HFF-Myc (cell line): Measurements from ENCODE around the gene NPPA.

Experiments used
- DNase-seq: peaks from one replicate; pipeline ENCODE4 v3.0.0-alpha.2; 2011; ENCODE audit warnings: low read depth; ENCODE audit errors: extremely low read depth
- H3K4me3 ChIP-seq: replicated peaks from 2 replicates; pipeline ENCODE4 v1.5.1; 2011; ENCODE audit warnings: low read depth, mild to moderate bottlenecking, control low read depth, low read length
- TF ChIP-seq, protein P1 (sequence below): IDR thresholded peaks from 2 replicates; pipeline ENCODE4 v1.5.1; 2012; ENCODE audit warnings: mild to moderate bottlenecking, low read depth, low read length, control low read depth; ENCODE audit errors: missing control alignments

The NPPA gene

DNA sequence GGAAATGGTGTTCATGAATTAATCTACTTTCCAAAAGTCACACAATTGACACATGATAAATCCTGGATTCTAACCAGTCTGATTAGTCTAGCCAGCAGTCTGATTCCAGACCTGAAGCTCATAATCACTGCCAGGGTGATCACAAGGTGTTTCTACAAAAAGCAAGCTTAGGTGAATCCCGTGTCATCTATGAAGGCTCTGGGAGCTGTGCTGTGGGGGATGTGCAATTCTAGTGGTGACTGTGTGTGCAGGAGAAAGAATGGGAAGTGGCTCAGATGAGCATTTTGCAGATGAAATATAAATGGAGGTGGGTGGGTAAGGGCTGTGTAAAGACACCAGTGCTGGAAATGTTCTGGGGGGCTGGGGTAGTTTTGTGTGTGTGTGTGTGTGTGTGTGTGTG, 13.0 kb upstream of the NPPA start:
- no peak for DNase-seq
- TF ChIP-seq, protein P1, sequence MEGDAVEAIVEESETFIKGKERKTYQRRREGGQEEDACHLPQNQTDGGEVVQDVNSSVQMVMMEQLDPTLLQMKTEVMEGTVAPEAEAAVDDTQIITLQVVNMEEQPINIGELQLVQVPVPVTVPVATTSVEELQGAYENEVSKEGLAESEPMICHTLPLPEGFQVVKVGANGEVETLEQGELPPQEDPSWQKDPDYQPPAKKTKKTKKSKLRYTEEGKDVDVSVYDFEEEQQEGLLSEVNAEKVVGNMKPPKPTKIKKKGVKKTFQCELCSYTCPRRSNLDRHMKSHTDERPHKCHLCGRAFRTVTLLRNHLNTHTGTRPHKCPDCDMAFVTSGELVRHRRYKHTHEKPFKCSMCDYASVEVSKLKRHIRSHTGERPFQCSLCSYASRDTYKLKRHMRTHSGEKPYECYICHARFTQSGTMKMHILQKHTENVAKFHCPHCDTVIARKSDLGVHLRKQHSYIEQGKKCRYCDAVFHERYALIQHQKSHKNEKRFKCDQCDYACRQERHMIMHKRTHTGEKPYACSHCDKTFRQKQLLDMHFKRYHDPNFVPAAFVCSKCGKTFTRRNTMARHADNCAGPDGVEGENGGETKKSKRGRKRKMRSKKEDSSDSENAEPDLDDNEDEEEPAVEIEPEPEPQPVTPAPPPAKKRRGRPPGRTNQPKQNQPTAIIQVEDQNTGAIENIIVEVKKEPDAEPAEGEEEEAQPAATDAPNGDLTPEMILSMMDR, result no peak
- no peak overlapping the region for H3K4me3 ChIP-seq

DNA sequence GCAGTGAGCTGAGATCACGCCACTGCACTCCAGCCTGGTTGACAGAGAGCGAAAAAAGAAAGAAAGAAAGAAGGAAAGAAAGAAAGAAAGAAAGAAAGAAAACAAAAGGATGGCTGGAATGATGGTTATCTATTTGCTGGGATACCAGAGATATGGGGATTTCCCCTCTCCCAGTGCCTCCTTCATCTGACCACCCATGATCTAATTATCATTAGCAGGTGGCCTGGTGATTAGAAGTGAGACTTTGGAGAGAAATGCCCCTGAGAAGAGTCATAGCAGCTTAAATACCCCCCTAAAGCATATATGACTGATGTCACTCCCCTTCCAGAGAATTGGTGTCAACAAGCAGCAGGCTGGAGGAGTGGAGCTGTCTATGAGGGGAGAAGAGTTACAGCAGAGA, 12.5 kb upstream of the NPPA start:
- no peak for DNase-seq
- H3K4me3 ChIP-seq, result no peak overlapping the region
- TF ChIP-seq, protein P1, result no peak

DNA sequence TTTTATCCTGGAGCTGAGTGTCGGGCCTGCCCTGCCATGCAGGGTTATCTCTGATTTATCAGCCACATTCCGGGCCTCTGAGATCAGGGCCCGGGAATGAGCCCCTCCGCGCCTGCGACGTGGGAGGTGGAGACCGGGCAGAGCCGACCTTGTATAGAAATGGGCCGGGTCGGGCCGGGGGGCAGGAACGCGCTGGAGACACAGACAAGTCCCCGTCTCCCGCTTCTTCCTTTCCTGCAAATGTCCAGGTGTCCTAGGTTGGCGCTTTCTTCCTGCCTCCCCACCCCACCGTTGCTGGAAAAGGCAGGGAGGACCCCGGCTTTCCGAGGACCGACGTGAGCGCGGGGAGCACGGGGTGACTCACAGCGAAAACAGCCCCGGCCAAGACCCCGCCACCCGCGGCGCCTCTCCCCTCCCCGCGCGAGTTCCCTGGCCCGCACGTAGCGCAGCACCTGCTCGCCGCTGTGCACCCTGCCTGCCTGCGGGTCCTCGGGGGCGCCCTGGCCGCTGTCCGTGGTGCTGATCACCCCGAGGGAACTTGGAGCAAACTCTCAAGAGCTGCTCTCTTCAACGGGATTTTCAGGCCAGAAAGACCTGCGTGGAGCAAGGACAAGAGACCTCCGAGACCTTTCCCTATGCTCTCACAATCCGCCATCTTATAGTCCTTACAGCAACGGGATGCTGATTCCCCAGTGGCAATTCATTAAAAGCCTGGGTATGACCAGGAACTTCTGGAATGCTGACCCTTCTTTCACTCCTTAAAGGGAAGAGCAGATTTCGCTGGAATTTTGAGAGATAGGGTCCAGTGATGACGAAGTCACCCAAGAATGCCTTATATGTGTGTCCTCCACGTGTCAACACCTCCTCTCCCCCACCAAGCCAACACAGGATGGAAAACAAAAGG, 11.6 kb upstream of the NPPA start:
- no peak overlapping the region for H3K4me3 ChIP-seq
- no peak for DNase-seq

DNA sequence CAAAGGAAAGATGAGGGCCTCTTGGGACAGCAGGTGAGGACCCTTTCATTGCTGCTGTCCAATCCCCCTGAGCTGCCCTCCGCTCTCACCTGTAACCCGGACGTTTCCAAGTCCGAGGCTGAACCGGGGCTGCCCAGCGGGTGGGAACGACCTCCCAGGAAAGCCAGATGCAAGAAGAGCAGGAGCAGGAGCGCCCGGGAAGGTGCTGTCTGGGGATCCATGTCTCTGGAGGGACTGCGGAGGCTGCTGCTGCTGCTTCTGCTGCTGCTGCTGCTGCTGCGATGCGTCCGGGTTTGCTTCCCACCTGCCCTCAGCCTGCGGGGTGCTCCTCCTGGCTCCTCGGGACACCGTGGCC, 11.0 kb upstream of the NPPA start, which contains the start of gene NPPB:
TSS of gene NPPB (minus strand) at position 333 of the 355 bp plus-strand sequence. CDS start at position 221, 112 bp downstream.
- H3K4me3 ChIP-seq, result no peak within 1 kb of the TSS
- DNase-seq, result no peak
- TF ChIP-seq, protein P1, result no peak

More for the DNA sequence above, 11.6 kb upstream of the NPPA start:
- TF ChIP-seq, protein P1, result no peak

DNA sequence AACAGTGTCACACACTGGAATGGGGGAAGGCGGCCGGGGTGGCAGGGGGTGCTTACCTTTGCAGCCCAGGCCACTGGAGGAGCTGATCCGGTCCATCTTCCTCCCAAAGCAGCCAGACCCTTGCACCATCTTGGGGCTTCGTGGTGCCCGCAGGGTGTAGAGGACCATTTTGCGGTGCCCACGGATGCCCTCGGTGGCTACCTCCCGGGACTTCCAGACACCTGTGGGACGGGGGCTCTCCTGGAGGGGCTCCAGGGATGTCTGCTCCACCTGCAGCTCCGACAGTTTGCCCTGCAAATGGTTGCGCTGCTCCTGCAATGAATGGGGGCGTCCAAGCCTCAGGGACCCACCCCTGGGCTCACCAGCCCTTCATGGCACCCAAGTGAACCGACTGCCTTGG, 10.6 kb upstream of the NPPA start:
- no peak overlapping the region for H3K4me3 ChIP-seq
- DNase-seq, result no peak
- TF ChIP-seq, protein P1, result no peak

DNA sequence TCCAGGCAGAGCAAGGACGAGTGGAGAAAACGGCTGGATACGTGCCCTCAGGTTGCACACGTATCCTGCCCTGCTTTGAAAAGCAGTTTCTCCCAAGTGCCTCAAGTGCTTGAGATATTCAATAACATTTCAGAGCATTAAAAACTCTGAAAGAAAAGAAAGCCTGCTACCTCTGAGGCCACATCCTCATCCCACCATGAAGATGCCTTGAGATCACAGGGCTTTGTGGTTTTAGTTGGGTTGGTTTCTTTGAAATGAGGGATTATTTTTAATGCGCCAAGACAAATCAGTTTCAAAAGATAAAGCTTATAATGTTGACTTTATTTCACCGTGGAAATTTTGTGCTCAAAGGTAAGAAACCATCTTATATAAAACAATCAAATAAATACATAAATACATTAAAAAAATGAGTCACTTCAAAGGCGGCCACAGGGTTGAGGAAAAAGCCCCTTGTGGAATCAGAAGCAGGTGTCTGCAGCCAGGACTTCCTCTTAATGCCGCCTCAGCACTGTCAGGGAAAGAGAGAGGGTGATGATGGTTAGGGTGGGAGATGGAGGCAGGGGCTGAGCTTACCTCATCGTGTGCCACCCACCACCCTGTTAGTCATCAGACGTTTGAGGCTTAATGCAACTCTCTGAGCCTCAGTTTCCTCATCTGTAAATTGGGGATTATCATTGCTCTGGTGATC, 9.7 kb upstream of the NPPA start:
- no peak for DNase-seq
- TF ChIP-seq, protein P1, result no peak
- H3K4me3 ChIP-seq, result no peak overlapping the region
